Endothelial cell of umbilical vein (primary cell): Measurements from ENCODE around the gene BMERB1. TPM values are rescaled to one million over a fixed set of nuclear protein-coding genes. Genes with fewer than 3 reads are reported as not detected.

Source experiments
- BruUV-seq: library from RNA; stranded (reverse); fragments of 400-500 nt; replicated peaks from 2 replicates; lab custom pipeline; 2021; lab: Mats Ljungman, UMichigan
- CTCF ChIA-PET: fragments of 300-600, 350-600 bp; sonication (Branson Sonifier 250); formaldehyde crosslinking; loops from one replicate; lab custom pipeline; 2021; ENCODE audit warnings: antibody characterized with exemption, inconsistent platforms; lab: Charles Lee
- POLR2A ChIA-PET: fragments of 300-600, 350-600 bp; sonication (Branson Sonifier 250); formaldehyde crosslinking; loops from one replicate; lab custom pipeline; 2021; ENCODE audit warnings: antibody characterized with exemption, inconsistent platforms; lab: Charles Lee
- DNase-seq: peaks from one replicate; pipeline ENCODE4 v3.0.0-alpha.2; 2011; ENCODE audit warnings: low read depth, low spot score
- FAIRE-seq: peaks from 2 replicates; lab custom pipeline; 2011; peaks lifted over from hg19 to GRCh38; lab: Jason Lieb, UNC
- H2AFZ ChIP-seq: 2 replicates; pipeline ENCODE4 v1.6.0; 2012; ENCODE audit warnings: low read depth, low read length, control low read depth, inconsistent platforms
- H3K27ac ChIP-seq: 2 replicates; pipeline ENCODE4 v1.5.1; 2011; ENCODE audit warnings: low read depth, mild to moderate bottlenecking, control low read depth, low read length, moderate library complexity; ENCODE audit not compliant: insufficient read depth
- H3K27me3 ChIP-seq, 2 experiments: 2 replicates each; pipeline versions ENCODE4 v1.6.0 to v1.6.1; 2011; ENCODE audit warnings: low read length in 2 of 2, mixed read lengths in 1 of 2; ENCODE audit not compliant: control insufficient read depth in 2 of 2, insufficient read depth in 2 of 2
- H3K36me3 ChIP-seq, 2 experiments: 2 replicates in 1 of 2; 3 replicates in 1 of 2; pipeline ENCODE4 v1.5.1; 2011; ENCODE audit warnings: low read length in 2 of 2, mild to moderate bottlenecking in 1 of 2, moderate library complexity in 1 of 2; ENCODE audit not compliant: control insufficient read depth in 2 of 2, insufficient read depth in 2 of 2; ENCODE audit errors: extremely low read depth in 1 of 2
- H3K4me1 ChIP-seq: 3 replicates; pipeline ENCODE4 v1.5.1; 2011; ENCODE audit warnings: mild to moderate bottlenecking, low read length; ENCODE audit not compliant: control insufficient read depth, insufficient read depth; ENCODE audit errors: extremely low read depth
- H3K4me2 ChIP-seq: 2 replicates; pipeline ENCODE4 v1.6.1; 2011; ENCODE audit warnings: low read length, control low read depth, mixed read lengths; ENCODE audit not compliant: insufficient read depth
- H3K4me3 ChIP-seq, 3 experiments: fragments of 200-600 bp in 1 of 3; sonication (generic), shearing (Covaris generic) in 1 of 3; replicated peaks in 1 of 3; 2 replicates each; pipeline ENCODE4 v1.5.1; 2011 to 2016; ENCODE audit warnings: control low read depth in 3 of 3, low read length in 3 of 3, mild to moderate bottlenecking in 2 of 3, inconsistent platforms in 1 of 3, low read depth in 1 of 3, moderate library complexity in 1 of 3; ENCODE audit not compliant: insufficient read depth in 1 of 3
- H3K79me2 ChIP-seq: 2 replicates; pipeline ENCODE4 v1.6.0; 2012; ENCODE audit warnings: low read length, inconsistent platforms; ENCODE audit not compliant: control insufficient read depth, insufficient read depth
- H3K9ac ChIP-seq: replicated peaks from 2 replicates; pipeline ENCODE3; 2011; ENCODE audit warnings: low read length, control low read depth; ENCODE audit not compliant: insufficient read depth; ENCODE audit errors: extremely low read depth
- H3K9me1 ChIP-seq: replicated peaks from 3 replicates; pipeline ENCODE4 v1.6.0; 2011; ENCODE audit warnings: mild to moderate bottlenecking, low read length; ENCODE audit not compliant: control insufficient read depth, insufficient read depth; ENCODE audit errors: extremely low read depth
- H3K9me3 ChIP-seq: replicated peaks from 2 replicates; pipeline ENCODE4 v1.5.1; 2012; ENCODE audit warnings: low read length, inconsistent platforms; ENCODE audit not compliant: control insufficient read depth, insufficient read depth
- H4K20me1 ChIP-seq: replicated peaks from 2 replicates; pipeline ENCODE3; 2011; ENCODE audit warnings: mild to moderate bottlenecking, low read length; ENCODE audit not compliant: control insufficient read depth, insufficient read depth; ENCODE audit errors: extremely low read depth
- CTCF ChIP-seq, 2 donors: IDR thresholded peaks; 1 replicate in 1 of 2; 2 replicates in 1 of 2; pipeline ENCODE4 v1.5.1; 2011; ENCODE audit warnings: low read length in 2 of 2, mild to moderate bottlenecking in 2 of 2, moderate library complexity in 2 of 2, control low read depth in 1 of 2, inconsistent platforms in 1 of 2, low read depth in 1 of 2; ENCODE audit not compliant: insufficient read depth in 1 of 2; ENCODE audit errors: extremely low read depth in 1 of 2
- EZH2 ChIP-seq: IDR thresholded peaks from 2 replicates; pipeline ENCODE4 v1.6.1; 2012; ENCODE audit warnings: borderline replicate concordance, low read depth, mild to moderate bottlenecking, moderate library complexity, low read length, inconsistent platforms; ENCODE audit not compliant: severe bottlenecking
- FOS ChIP-seq: IDR thresholded peaks from 2 replicates; pipeline ENCODE4 v1.6.1; 2011; ENCODE audit warnings: mild to moderate bottlenecking, low read length, moderate library complexity, borderline replicate concordance; ENCODE audit not compliant: insufficient read depth
- GATA2 ChIP-seq: IDR thresholded peaks from 2 replicates; pipeline ENCODE4 v1.7.0; 2011; ENCODE audit warnings: low read depth, mild to moderate bottlenecking, moderate library complexity, mixed read lengths, low read length; ENCODE audit not compliant: insufficient read length, insufficient read depth
- JUN ChIP-seq: IDR thresholded peaks from 2 replicates; pipeline ENCODE4 v1.6.1; 2011; ENCODE audit warnings: borderline replicate concordance, low read depth; ENCODE audit not compliant: insufficient read length, insufficient read depth
- MAX ChIP-seq: IDR thresholded peaks from 2 replicates; pipeline ENCODE4 v1.6.1; 2011; ENCODE audit not compliant: insufficient read depth, insufficient read length
- MYC ChIP-seq: IDR thresholded peaks from one replicate; pipeline ENCODE4 v1.6.1; 2011; ENCODE audit warnings: mild to moderate bottlenecking, low read depth, low read length
- POLR2A ChIP-seq: IDR thresholded peaks from 2 replicates; pipeline ENCODE4 v1.6.1; 2012; ENCODE audit warnings: low read depth, mild to moderate bottlenecking, control low read depth, low read length
- POLR2AphosphoS5 ChIP-seq: IDR thresholded peaks from 2 replicates; pipeline ENCODE4 v1.6.1; 2012; ENCODE audit warnings: low read depth, mild to moderate bottlenecking, control low read depth, low read length, moderate library complexity; ENCODE audit not compliant: insufficient read depth
- dilution Hi-C: fragments of 300-500 bp; cut with MboI; formaldehyde crosslinking; loops from one replicate; pipeline ENCODE4 v1.15.0; 2019; ENCODE audit warnings: low sequenced_read_pairs; ENCODE audit not compliant: extremely low pct_ligation_motif_present
- intact Hi-C: fragments of 100-400 bp; cut with micrococcal nuclease; formaldehyde crosslinking; loops from one replicate; pipeline ENCODE4 v1.10.0; 2022
- polyA plus RNA-seq, 4 experiments: library from polyadenylated mRNA; depleted of rRNA in 3 of 4; stranded (reverse) in 3 of 4; unstranded in 1 of 4; fragments of >200 nt; gene quantifications; 2 replicates each; pipeline versions ENCODE4 v1.2.1 to v1.2.3, GENCODE V29; 2011 to 2012; ENCODE audit warnings: missing spikeins in 1 of 4
- total RNA-seq: library from RNA; stranded (reverse); gene quantifications from 2 replicates; pipeline ENCODE4 v1.2.3, GENCODE V29; 2021

Gene BMERB1
- total and polyA plus RNA-seq, 2 donors (not counting 3 experiments of a cell fraction or from before 2014, with no cell fraction given): 14.1 to 17.4 TPM

GRCh38 chr16:15445450-15445849 lies 11.1 kb downstream of the BMERB1 start:
- H4K20me1 ChIP-seq: no peaks in the 10 kb centered on the region
- DNase-seq: no peak
- ChIA-PET POLR2A (no interaction called here), CTCF (interaction anchor here (3.5 kb wide), 1 partner anchor 18 kb away, joined by 15 read pairs; no protein-coding TSS in a partner anchor)
- no peaks in the 10 kb centered on the region for H3K9me3 ChIP-seq
- intact Hi-C loops: no loop called here
- H3K4me1 ChIP-seq: peaks cover 3% of the 10 kb centered on the region
- H3K27ac ChIP-seq: no peak overlapping the region
- H3K79me2 ChIP-seq: no peaks in the 10 kb centered on the region
- no peak for TF ChIP-seq POLR2A
- TF ChIP-seq FOS: no peak
- no peak for TF ChIP-seq CTCF (IDR thresholded peaks at IDR 0.05; ENCODE audit: extremely low read depth in 1 of 2, insufficient read depth in 1 of 2, low read depth in 1 of 2, low read length in 2 of 2)
- no peak for TF ChIP-seq MAX
- TF ChIP-seq EZH2: no peak
- no peak for TF ChIP-seq JUN
- no peak for TF ChIP-seq POLR2AphosphoS5
- no peak for TF ChIP-seq MYC
- TF ChIP-seq GATA2: no peak
- no peak for FAIRE-seq
- H3K36me3 ChIP-seq: no peaks in the 10 kb centered on the region
- H3K9ac ChIP-seq: no peak overlapping the region
- H3K4me2 ChIP-seq: no peak overlapping the region
- dilution Hi-C loops: no loop called here
- no peaks in the 10 kb centered on the region for H3K9me1 ChIP-seq
- H3K27me3 ChIP-seq: no peaks in the 10 kb centered on the region
- H2AFZ ChIP-seq: no peak overlapping the region
- no peak overlapping the region for H3K4me3 ChIP-seq
- no TSS peak for BruUV-seq
